Prostate gland (tissue), 2 donors: ENCODE data around the gene TMEM150B. TPM values are rescaled to one million over a fixed set of nuclear protein-coding genes. Genes with fewer than 3 reads are reported as not detected.

Experiments used
- DNase-seq: peaks from one replicate; pipeline ENCODE4 v3.0.0-alpha.2; 2019; ENCODE audit warnings: low spot score
- H3K27ac ChIP-seq, 2 donors: fragments of 200-600 bp; sonication (generic); 2 replicates each; pipeline ENCODE4 v1.5.1; 2017 to 2019
- H3K27me3 ChIP-seq: fragments of 200-600 bp; sonication (generic); replicated peaks from 2 replicates; pipeline ENCODE4 v1.5.1; 2019; ENCODE audit not compliant: insufficient read depth
- H3K36me3 ChIP-seq, 2 donors: fragments of 200-600 bp; sonication (generic); 1 replicate in 1 of 2; 2 replicates in 1 of 2; pipeline versions ENCODE4 v1.5.1 to v1.8.1; 2017 to 2019
- H3K4me1 ChIP-seq: fragments of 200-600 bp; sonication (generic); replicated peaks from 2 replicates; pipeline ENCODE4 v1.5.1; 2019
- H3K4me3 ChIP-seq, 2 donors: fragments of 200-600 bp; sonication (generic); 2 replicates each; pipeline ENCODE4 v1.5.1; 2017 to 2019
- H3K9me3 ChIP-seq: fragments of 200-600 bp; sonication (generic); 2 replicates; pipeline ENCODE4 v1.5.1; 2017
- POLR2A ChIP-seq: fragments of 450-650 bp; IDR thresholded peaks from one replicate; pipeline ENCODE4 v1.6.1; 2016; ENCODE audit warnings: antibody characterized with exemption, mild to moderate bottlenecking
- POLR2AphosphoS5 ChIP-seq: sonication (generic); formaldehyde crosslinking; IDR thresholded peaks from one replicate; pipeline ENCODE4 v1.6.1; 2017; ENCODE audit warnings: antibody characterized with exemption
- WGBS: methylation state at CpG from one replicate; pipeline ENCODE4 v1.1.5; 2018; 5-methylcytosine and 5-hydroxymethylcytosine counted together
- intact Hi-C: fragments of 100-400 bp; cut with DNase I; formaldehyde crosslinking; loops from one replicate; pipeline ENCODE4 v1.14.2; 2022
- total RNA-seq, 2 donors: library from RNA; depleted of rRNA; stranded (reverse); fragments of >200 nt; gene quantifications; one replicate each; pipeline ENCODE4 v1.1.0, GENCODE V29; 2016
- TF ChIP-seq, protein P1 (sequence below), 4 experiments: fragments of 200-600 bp in 2 of 4; fragments of 450-650 bp in 2 of 4; sonication (generic) in 2 of 4; IDR thresholded peaks; 1 replicate in 3 of 4; 2 replicates in 1 of 4; pipeline ENCODE4 v1.5.1; 2016 to 2019; ENCODE audit warnings: antibody characterized with exemption in 4 of 4, mild to moderate bottlenecking in 2 of 4, moderate library complexity in 2 of 4

Gene TMEM150B
- total RNA-seq, 2 donors from 2014 or later, result not detected

DNA sequence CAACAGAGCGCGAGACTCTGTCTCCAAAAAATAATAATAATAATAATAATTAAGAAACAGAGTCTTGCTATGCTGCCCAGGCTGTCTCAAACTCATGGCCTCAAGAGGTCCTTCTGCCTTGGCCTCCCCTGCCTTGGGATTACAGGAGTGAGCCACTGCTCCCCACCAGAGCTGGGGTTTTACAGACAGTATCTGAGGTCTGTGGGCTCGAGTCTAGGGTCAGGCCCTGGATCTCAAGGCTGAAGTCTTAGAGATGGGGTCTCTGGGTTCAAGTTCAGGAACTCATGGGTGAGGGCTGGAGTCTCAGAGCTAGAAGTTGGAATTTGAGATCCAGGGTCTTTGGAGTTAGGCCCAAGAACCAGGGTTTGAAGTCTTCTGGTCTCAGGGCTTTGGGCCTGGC is 41.6 kb upstream of the TMEM150B start:
- TF ChIP-seq POLR2AphosphoS5 (no peak), POLR2A (no peak)
- TF ChIP-seq, protein P1, sequence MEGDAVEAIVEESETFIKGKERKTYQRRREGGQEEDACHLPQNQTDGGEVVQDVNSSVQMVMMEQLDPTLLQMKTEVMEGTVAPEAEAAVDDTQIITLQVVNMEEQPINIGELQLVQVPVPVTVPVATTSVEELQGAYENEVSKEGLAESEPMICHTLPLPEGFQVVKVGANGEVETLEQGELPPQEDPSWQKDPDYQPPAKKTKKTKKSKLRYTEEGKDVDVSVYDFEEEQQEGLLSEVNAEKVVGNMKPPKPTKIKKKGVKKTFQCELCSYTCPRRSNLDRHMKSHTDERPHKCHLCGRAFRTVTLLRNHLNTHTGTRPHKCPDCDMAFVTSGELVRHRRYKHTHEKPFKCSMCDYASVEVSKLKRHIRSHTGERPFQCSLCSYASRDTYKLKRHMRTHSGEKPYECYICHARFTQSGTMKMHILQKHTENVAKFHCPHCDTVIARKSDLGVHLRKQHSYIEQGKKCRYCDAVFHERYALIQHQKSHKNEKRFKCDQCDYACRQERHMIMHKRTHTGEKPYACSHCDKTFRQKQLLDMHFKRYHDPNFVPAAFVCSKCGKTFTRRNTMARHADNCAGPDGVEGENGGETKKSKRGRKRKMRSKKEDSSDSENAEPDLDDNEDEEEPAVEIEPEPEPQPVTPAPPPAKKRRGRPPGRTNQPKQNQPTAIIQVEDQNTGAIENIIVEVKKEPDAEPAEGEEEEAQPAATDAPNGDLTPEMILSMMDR (IDR thresholded peaks at IDR 0.05), result no peak
- Histone ChIP-seq H3K27ac (no peak overlapping the region), H3K36me3 (no peaks in the 10 kb centered on the region), H3K9me3 (no peaks in the 10 kb centered on the region), H3K27me3 (peaks cover 17% of the 10 kb centered on the region), H3K4me3 (no peak overlapping the region), H3K4me1 (peaks cover 4% of the 10 kb centered on the region)
- no peak for DNase-seq
- 91% methylated on average over 3 of the region's 3 CpGs for WGBS
- intact Hi-C loops, result no loop called here

DNA sequence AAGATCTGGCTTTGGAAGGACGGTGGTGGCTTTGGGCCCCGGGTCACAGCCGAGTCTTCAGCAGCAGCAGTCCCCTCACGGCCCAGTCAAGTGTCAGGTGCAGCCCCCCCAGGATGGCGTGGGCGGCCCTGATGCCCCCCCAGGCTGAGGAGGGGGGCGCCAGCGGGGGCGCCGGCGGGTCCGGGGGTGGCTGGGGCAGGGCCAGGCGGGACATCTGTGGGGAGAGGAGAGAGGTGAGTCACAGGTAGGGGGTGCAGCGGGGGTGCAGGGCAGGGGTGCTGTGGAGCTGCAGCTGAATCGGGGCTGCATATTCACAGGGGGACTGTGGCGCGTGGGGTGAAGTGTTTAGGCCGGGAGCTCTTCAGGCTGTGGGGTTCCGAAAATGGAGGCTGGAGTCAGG is 40.8 kb upstream of the TMEM150B start:
- no peak for TF ChIP-seq POLR2A
- TF ChIP-seq, protein P1 (IDR thresholded peaks at IDR 0.05), result no peak
- TF ChIP-seq POLR2AphosphoS5, result no peak

DNA sequence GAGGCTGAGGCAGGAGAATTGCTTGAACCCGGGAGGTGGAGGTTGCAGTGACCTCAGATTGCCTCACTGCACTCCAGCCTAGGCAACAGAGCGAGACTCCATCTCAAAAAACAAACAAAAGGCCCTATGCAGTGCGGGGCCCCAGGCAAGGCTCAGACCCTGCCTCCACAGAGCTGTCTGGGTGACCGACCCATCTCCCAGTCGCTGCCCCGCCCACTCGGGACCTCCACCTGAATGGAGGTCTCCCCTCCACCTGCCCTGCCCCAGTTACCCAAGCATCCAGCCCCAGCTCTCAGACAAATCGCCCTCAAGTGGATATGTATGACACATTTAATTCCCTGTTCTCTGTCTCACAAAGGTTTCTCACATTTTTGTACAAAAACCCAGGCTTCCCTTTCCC is 40.1 kb upstream of the TMEM150B start:
- Histone ChIP-seq H3K27ac (no peak overlapping the region), H3K4me1 (peaks cover 4% of the 10 kb centered on the region), H3K4me3 (no peak overlapping the region), H3K27me3 (peaks cover 4% of the 10 kb centered on the region), H3K9me3 (no peaks in the 10 kb centered on the region), H3K36me3 (no peaks in the 10 kb centered on the region)
- WGBS, result 80% methylated on average over 8 of the region's 8 CpGs
- DNase-seq, result no peak
- intact Hi-C loops, result no loop called here
- no peak for TF ChIP-seq POLR2A
- TF ChIP-seq POLR2AphosphoS5, result no peak
- TF ChIP-seq, protein P1 (IDR thresholded peaks at IDR 0.05), result no peak

More for the DNA sequence above, 40.8 kb upstream of the TMEM150B start:
- Histone ChIP-seq H3K36me3 (no peaks in the 10 kb centered on the region), H3K27ac (no peak overlapping the region), H3K4me1 (peaks cover 4% of the 10 kb centered on the region), H3K27me3 (peaks cover 10% of the 10 kb centered on the region), H3K4me3 (no peak overlapping the region), H3K9me3 (no peaks in the 10 kb centered on the region)
- 63% methylated on average over 19 of the region's 19 CpGs for WGBS
- no peak for DNase-seq
- intact Hi-C loops, result no loop called here

DNA sequence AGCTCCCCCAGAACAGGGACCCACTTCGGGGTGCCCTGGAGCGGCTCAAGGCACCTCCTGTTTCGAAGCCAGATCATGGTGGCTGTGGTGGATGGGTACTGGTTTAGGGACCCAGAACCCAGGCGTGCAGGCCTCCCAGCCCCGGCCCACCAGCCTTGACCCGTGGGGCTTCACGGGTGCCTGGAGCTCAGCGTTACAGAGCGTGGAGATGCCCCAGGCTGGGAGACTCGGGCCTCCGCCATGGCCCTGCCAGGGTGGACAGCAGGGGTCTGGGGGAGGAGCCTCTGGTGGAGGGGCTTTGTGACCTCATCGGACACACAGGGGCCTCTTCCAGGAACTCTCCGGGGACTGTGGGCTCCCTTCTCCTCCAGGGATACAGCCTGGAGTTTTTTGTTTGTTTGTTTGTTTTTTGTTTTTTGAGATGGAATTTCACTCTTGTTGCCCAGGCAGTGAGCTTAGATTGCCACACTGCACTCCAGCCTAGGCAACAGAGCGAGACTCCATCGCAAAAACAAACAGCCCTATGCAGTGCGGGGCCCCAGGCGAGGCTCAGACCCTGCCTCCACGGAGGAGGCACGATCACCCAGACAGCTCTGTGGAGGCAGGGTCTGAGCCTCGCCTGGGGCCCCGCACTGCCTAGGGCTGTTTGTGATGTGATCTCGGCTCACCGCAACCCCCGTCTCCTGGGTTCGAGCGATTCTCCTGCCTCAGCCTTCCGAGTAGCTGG is 38.0 kb upstream of the TMEM150B start, which contains the start of gene GARIN5B:
TSS of gene GARIN5B (minus strand) at position 271 of the 727 bp plus-strand sequence. CDS start at position 77, 194 bp downstream.
- no peaks in the 10 kb centered on the region for H3K36me3 ChIP-seq
- H3K4me1 ChIP-seq, result no peaks in the 10 kb centered on the region
- H3K27me3 ChIP-seq, result no peaks in the 10 kb centered on the region
- TF ChIP-seq, protein P1 (IDR thresholded peaks at IDR 0.05), result no peak
- TF ChIP-seq POLR2A, result no peak
- no peak for TF ChIP-seq POLR2AphosphoS5
- H3K9me3 ChIP-seq, result no peaks in the 10 kb centered on the region
- H3K27ac ChIP-seq, result no peak within 1 kb of the TSS
- DNase-seq, result no peak
- intact Hi-C loops, result no loop called here
- WGBS, result 79% methylated on average over 23 of the region's 27 CpGs
- H3K4me3 ChIP-seq, result no peak within 1 kb of the TSS
